ENCODE measurements around the gene JAZF1. TPM values are rescaled to one million over a fixed set of nuclear protein-coding genes. Genes with fewer than 3 reads are reported as not detected.
A peak's percentile ranks its signal among the peaks of the same experiment; 100 is the strongest.

The JAZF1 gene
- total and polyA plus RNA-seq, 2 of the 4 experiments (the other 2 are of a cell fraction) = 8.4 to 10.5 TPM

GRCh38 chr7:28136885-28137284 lies 43.7 kb downstream of the JAZF1 start:
- Histone ChIP-seq H3K9ac (ENCODE audit: low read depth, low read length) (no peak overlapping the region), H4K5ac (ENCODE audit: low read depth, low read length) (no peak overlapping the region), H3K4me1 (ENCODE audit: control insufficient read depth, insufficient read depth, low read length) (peaks cover 10% of the 10 kb centered on the region), H4K8ac (ENCODE audit: low read depth in 2 of 2, low read length in 2 of 2) (no peak overlapping the region), H3K4me2 (ENCODE audit: low read depth, low read length) (no peak overlapping the region), H3K23ac (ENCODE audit: low read depth, low read length) (peak overlapping the region; percentile 15; the same call in 1 of the 2 replicates), H3K79me1 (ENCODE audit: low read depth in 1 of 2, low read length in 2 of 2) (peaks cover 34 to 67% of the 10 kb centered on the region in 2 experiments), H2BK15ac (ENCODE audit: low read depth, low read length) (no peak overlapping the region), H3K27ac (ENCODE audit: insufficient read depth, low read length) (no peak overlapping the region), H3K9me3 (ENCODE audit: control insufficient read depth, insufficient read depth, low read length) (no peaks in the 10 kb centered on the region), H2BK20ac (ENCODE audit: low read depth, low read length) (peak overlapping the region; percentile 16; the same call in 1 of the 2 replicates), H2BK5ac (ENCODE audit: low read depth, low read length, poor library complexity, severe bottlenecking) (no peak overlapping the region), H4K91ac (ENCODE audit: insufficient read depth, low read depth, low read length) (no peak overlapping the region), H2AK9ac (replicated peaks; ENCODE audit: low read depth, low read length, poor library complexity) (no peak overlapping the region), H4K20me1 (ENCODE audit: insufficient read depth, low read length) (peaks cover 9% of the 10 kb centered on the region; the same call in 1 of the 2 replicates), H3K27me3 (ENCODE audit: control insufficient read depth, insufficient read depth, low read length) (no peaks in the 10 kb centered on the region), H3K18ac (ENCODE audit: low read depth, low read length) (no peak overlapping the region), H3K4me3 (ENCODE audit: insufficient read depth, low read depth, low read length) (no peak overlapping the region), H3K36me3 (ENCODE audit: control insufficient read depth, insufficient read depth, low read length) (peaks cover 6% of the 10 kb centered on the region), H2BK120ac (ENCODE audit: low read depth, low read length) (no peak overlapping the region), H3K56ac (ENCODE audit: extremely low read depth, insufficient read depth, low read length) (no peak overlapping the region), H3K4ac (ENCODE audit: low read depth, low read length) (0 out of 2 replicates have a peak overlapping the region, but pooled peaks have one; percentile 17), H3K14ac (replicated peaks; ENCODE audit: low read depth, low read length) (no peak overlapping the region), H2AK5ac (ENCODE audit: low read depth, low read length) (peak overlapping the region; percentile 24; the same call in 1 of the 2 replicates), H2AFZ (replicated peaks; ENCODE audit: low read length, poor library complexity) (no peak overlapping the region), H3K9me1 (ENCODE audit: insufficient read depth, low read length) (peaks cover 13% of the 10 kb centered on the region)
- BruUV-seq (replicated peaks) = no TSS peak
- intact Hi-C loops (cut with micrococcal nuclease) (no loop called here), dilution Hi-C loops (cut with HindIII; ENCODE audit: low sequenced_read_pairs, unreplicated experiment) (no loop called here), in situ Hi-C loops (cut with MboI; ENCODE audit: low sequenced_read_pairs) (no loop called here)
- POLR2A ChIA-PET (ENCODE audit: unreplicated experiment) = no interaction called here
- WGBS, 2 experiments (ENCODE audit: extremely low coverage in 2 of 2, insufficient read length in 1 of 2) = 100% methylated on average over 1 of the region's 8 CpGs; no CpG with 5 or more reads in 1 of the 2 experiments
- no peak for DNase-seq
- CTCF ChIA-PET = no interaction called here
- TF ChIP-seq MAFK (IDR thresholded peaks at IDR 0.05; ENCODE audit: low read depth, low read length) = no peak
- no peak for TF ChIP-seq MAZ (IDR thresholded peaks at IDR 0.05; ENCODE audit: borderline replicate concordance, low read depth, low read length)
- TF ChIP-seq BHLHE40 (IDR thresholded peaks at IDR 0.05; ENCODE audit: low read depth, low read length) = no peak
- ATAC-seq (ENCODE audit: low read depth) = peak; percentile 48; the same call in 1 of the 2 replicates

Measured in IMR-90 (cell line).